Caco-2 (cell line): ENCODE results near the gene RRBP1. TPM values are rescaled to one million over a fixed set of nuclear protein-coding genes. Genes with fewer than 3 reads are reported as not detected.

Experiments
- BruUV-seq: library from RNA; stranded (reverse); fragments of 400-500 nt; replicated peaks from 2 replicates; lab custom pipeline; 2021; lab: Mats Ljungman, UMichigan
- CTCF ChIA-PET: fragments of 300-600 bp; sonication (Branson Sonifier 250); formaldehyde crosslinking; loops from one replicate; lab custom pipeline; 2022; ENCODE audit warnings: antibody characterized with exemption; lab: Charles Lee
- POLR2A ChIA-PET: fragments of 300-600 bp; sonication (Branson Sonifier 250); formaldehyde crosslinking; loops from one replicate; lab custom pipeline; 2022; ENCODE audit warnings: antibody characterized with exemption; lab: Charles Lee
- DNase-seq, 2 experiments: peaks; one replicate each; pipeline versions ENCODE4 v3.0.0 to v3.0.0-alpha.2; 2020 to 2022
- H3K27me3 ChIP-seq: replicated peaks from 2 replicates; pipeline ENCODE4 v1.6.0; 2011; ENCODE audit warnings: low read length; ENCODE audit not compliant: control insufficient read depth, insufficient read depth
- H3K36me3 ChIP-seq: 2 replicates; pipeline ENCODE4 v1.5.1; 2011; ENCODE audit warnings: low read length; ENCODE audit not compliant: control insufficient read depth, insufficient read depth
- H3K4me1 ChIP-seq: fragments of 250-450 bp; sonication (Bioruptor Pico); 2 replicates; pipeline ENCODE4 v1.5.1; 2020; ENCODE audit warnings: mild to moderate bottlenecking
- H3K4me3 ChIP-seq: 2 replicates; pipeline ENCODE4 v1.5.1; 2011; ENCODE audit warnings: low read depth, mild to moderate bottlenecking, control low read depth, low read length
- H3K9me3 ChIP-seq: fragments of 250-450 bp; sonication (Bioruptor Pico); 2 replicates; pipeline ENCODE4 v1.5.1; 2020; ENCODE audit warnings: mild to moderate bottlenecking, moderate library complexity
- H3K27ac Mint-ChIP-seq: one replicate; pipeline ENCODE4 v1.8.0; 2022; ENCODE audit warnings: mixed read lengths; ENCODE audit not compliant: unreplicated experiment
- H3K27me3 Mint-ChIP-seq: one replicate; pipeline ENCODE4 v1.8.0; 2022; ENCODE audit warnings: mixed read lengths; ENCODE audit not compliant: insufficient read depth, unreplicated experiment
- H3K36me3 Mint-ChIP-seq: one replicate; pipeline ENCODE4 v1.8.0; 2022; ENCODE audit warnings: mild to moderate bottlenecking, mixed read lengths; ENCODE audit not compliant: insufficient read depth, unreplicated experiment
- H3K4me1 Mint-ChIP-seq: one replicate; pipeline ENCODE4 v1.8.0; 2022; ENCODE audit warnings: low read depth, mixed read lengths; ENCODE audit not compliant: unreplicated experiment
- H3K4me3 Mint-ChIP-seq: one replicate; pipeline ENCODE4 v1.8.0; 2022; ENCODE audit warnings: mild to moderate bottlenecking, moderate library complexity, mixed read lengths; ENCODE audit not compliant: unreplicated experiment
- H3K9me3 Mint-ChIP-seq: one replicate; pipeline ENCODE4 v1.8.0; 2022; ENCODE audit warnings: mixed read lengths; ENCODE audit not compliant: unreplicated experiment
- CTCF ChIP-seq, 2 experiments: fragments of 200-600 bp in 1 of 2; IDR thresholded peaks; 1 replicate in 1 of 2; 2 replicates in 1 of 2; pipeline versions ENCODE4 v1.5.1 to v1.8.0; 2011 to 2022; ENCODE audit warnings: antibody characterized with exemption in 1 of 2, control low read depth in 1 of 2, inconsistent platforms in 1 of 2, low read depth in 1 of 2, low read length in 1 of 2, mild to moderate bottlenecking in 1 of 2, moderate library complexity in 1 of 2; ENCODE audit not compliant: insufficient read depth in 1 of 2, severe bottlenecking in 1 of 2, unreplicated experiment in 1 of 2
- intact Hi-C: fragments of 100-400 bp; cut with micrococcal nuclease; formaldehyde crosslinking; loops from one replicate; pipeline ENCODE4 v1.10.0; 2022; ENCODE audit not compliant: unreplicated experiment
- total RNA-seq: library from RNA; stranded (reverse); gene quantifications from 2 replicates; pipeline ENCODE4 v1.2.3, GENCODE V29; 2022

RRBP1 gene
- total RNA-seq, 1 experiment from 2014 or later, result 758 TPM

GRCh38 chr20:17697171-17697570 is 15.1 kb upstream of the RRBP1 start:
- intact Hi-C loops, result no loop called here
- H3K27me3 Mint-ChIP-seq, result no peaks in the 10 kb centered on the region
- TF ChIP-seq CTCF (IDR thresholded peaks at IDR 0.05; ENCODE audit: insufficient read depth in 1 of 2, low read depth in 1 of 2, low read length in 1 of 2, severe bottlenecking in 1 of 2, unreplicated experiment in 1 of 2), result no peak
- peaks cover 7% of the 10 kb centered on the region for H3K36me3 Mint-ChIP-seq
- peaks cover 32% of the 10 kb centered on the region for H3K4me1 ChIP-seq
- H3K27ac Mint-ChIP-seq, result no peak overlapping the region
- peak in 1 of 2 experiments; percentile 25 for DNase-seq
- ChIA-PET POLR2A (no interaction called here), CTCF (interaction anchor here (1.0 kb wide), 1 partner anchor 15 kb away, joined by 3 read pairs; no protein-coding TSS in a partner anchor)
- no peak overlapping the region for H3K4me3 ChIP-seq
- BruUV-seq, result no TSS peak
- H3K9me3 ChIP-seq, result no peaks in the 10 kb centered on the region
- H3K27me3 ChIP-seq, result no peaks in the 10 kb centered on the region
- H3K36me3 ChIP-seq, result no peaks in the 10 kb centered on the region
- no peak overlapping the region for H3K4me3 Mint-ChIP-seq
- H3K9me3 Mint-ChIP-seq, result no peaks in the 10 kb centered on the region
- peaks cover 10% of the 10 kb centered on the region for H3K4me1 Mint-ChIP-seq

- POLR2A ChIA-PET, result no interaction called here
- H3K27me3 ChIP-seq, result no peaks in the 10 kb centered on the region
- H3K4me3 Mint-ChIP-seq, result no peak overlapping the region
- H3K4me1 ChIP-seq, result peaks cover 32% of the 10 kb centered on the region
- H3K4me1 Mint-ChIP-seq, result peaks cover 15% of the 10 kb centered on the region
- no peak for DNase-seq
- H3K27me3 Mint-ChIP-seq, result no peaks in the 10 kb centered on the region
- H3K9me3 ChIP-seq, result no peaks in the 10 kb centered on the region
- H3K4me3 ChIP-seq, result no peak overlapping the region
- no peak overlapping the region for H3K27ac Mint-ChIP-seq
- CTCF ChIA-PET, result no interaction called here
- no peak for TF ChIP-seq CTCF (IDR thresholded peaks at IDR 0.05; ENCODE audit: insufficient read depth in 1 of 2, low read depth in 1 of 2, low read length in 1 of 2, severe bottlenecking in 1 of 2, unreplicated experiment in 1 of 2)
- intact Hi-C loops, result no loop called here
- no peaks in the 10 kb centered on the region for H3K36me3 ChIP-seq
- no TSS peak for BruUV-seq
- H3K9me3 Mint-ChIP-seq, result no peaks in the 10 kb centered on the region
- peaks cover 7% of the 10 kb centered on the region for H3K36me3 Mint-ChIP-seq
These were observed 14.2 kb upstream of the RRBP1 start for GRCh38 chr20:17696287-17696686.

- Histone ChIP-seq H3K4me1 (peaks cover 31% of the 10 kb centered on the region), H3K4me3 (no peak overlapping the region), H3K27me3 (no peaks in the 10 kb centered on the region), H3K9me3 (no peaks in the 10 kb centered on the region), H3K36me3 (no peaks in the 10 kb centered on the region)
- intact Hi-C loops, result no loop called here
- Mint-ChIP-seq H3K27me3 (no peaks in the 10 kb centered on the region), H3K36me3 (peaks cover 7% of the 10 kb centered on the region), H3K9me3 (no peaks in the 10 kb centered on the region), H3K4me1 (peaks cover 11% of the 10 kb centered on the region), H3K27ac (no peak overlapping the region), H3K4me3 (no peak overlapping the region)
- ChIA-PET CTCF (no interaction called here), POLR2A (no interaction called here)
- no peak for TF ChIP-seq CTCF (IDR thresholded peaks at IDR 0.05; ENCODE audit: insufficient read depth in 1 of 2, low read depth in 1 of 2, low read length in 1 of 2, severe bottlenecking in 1 of 2, unreplicated experiment in 1 of 2)
- peak in 1 of 2 experiments; percentile 28 for DNase-seq
- BruUV-seq, result no TSS peak
These were observed 12.7 kb upstream of the RRBP1 start for GRCh38 chr20:17694767-17695166.
